Mucosa of gallbladder (tissue), 1 donor: Measurements from ENCODE around the gene SLC6A2. TPM values are rescaled to one million over a fixed set of nuclear protein-coding genes. Genes with fewer than 3 reads are reported as not detected.
A peak's percentile ranks its signal among the peaks of the same experiment; 100 is the strongest.
"Not testable (repeated sequence)": the region's sequence is repeated elsewhere in the genome, so short reads cannot be mapped to it uniquely, and the experiment has no call there.

Source experiments
- DNase-seq: peaks from one replicate; pipeline ENCODE4 v3.0.0-alpha.2; 2020; ENCODE audit warnings: low spot score
- total RNA-seq: library from RNA; stranded (reverse); gene quantifications from one replicate; pipeline ENCODE4 v1.2.1, GENCODE V29; 2021
- donor health status: DM: no; HTN: no; CAD: no.

SLC6A2 gene
- total RNA-seq, 1 donor from 2014 or later, result 0.23 TPM

DNA sequence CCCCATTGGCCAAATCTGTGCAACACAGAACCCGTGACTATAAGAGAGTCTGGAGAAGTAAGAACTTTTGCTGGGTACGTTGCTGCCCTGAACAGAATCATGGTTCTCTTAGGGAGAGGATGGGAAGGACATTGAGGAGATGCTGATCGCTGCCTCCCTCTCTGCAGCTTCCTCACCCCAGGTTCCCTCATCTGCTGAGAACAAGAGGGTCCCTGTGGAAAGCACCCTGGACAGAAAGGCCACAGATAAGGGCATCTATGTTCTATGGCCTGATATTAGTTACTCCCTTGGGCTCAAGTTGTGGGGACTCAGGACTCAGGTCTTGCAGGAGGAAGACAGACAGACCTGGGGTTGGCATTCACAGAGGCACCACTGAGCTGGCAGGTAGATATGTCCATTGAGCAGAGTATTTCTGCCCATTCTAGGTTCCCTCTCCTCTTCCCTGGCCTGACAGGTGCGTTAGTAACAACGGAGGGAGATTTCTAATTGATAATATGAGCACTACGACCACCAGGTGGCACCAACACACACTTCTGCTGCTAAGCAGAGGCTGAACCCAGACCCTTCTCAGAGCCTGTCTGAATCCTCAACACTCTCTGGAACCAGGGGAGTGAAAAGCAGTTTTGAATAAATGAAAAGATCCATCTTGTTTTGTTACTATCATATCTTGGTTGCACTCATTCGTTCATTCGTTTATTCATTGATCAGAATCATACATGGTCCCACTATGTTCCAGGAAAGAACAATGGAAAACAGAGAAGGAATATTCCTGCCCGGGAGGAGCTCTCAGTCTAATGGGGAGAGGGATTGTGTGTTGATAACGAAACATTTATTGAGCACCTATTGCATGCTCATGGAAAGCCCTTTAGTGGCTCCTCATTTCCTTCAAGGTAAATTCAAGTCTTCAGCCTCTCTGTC lies 56.4 kb downstream of the SLC6A2 start:
- peak; percentile 78 for DNase-seq

GRCh38 chr16:55713103-55713502 lies 57.3 kb downstream of the SLC6A2 start:
- DNase-seq, result no peak

- no peak for DNase-seq
These were observed 61.5 kb downstream of the SLC6A2 start for GRCh38 chr16:55717326-55717725.

DNA sequence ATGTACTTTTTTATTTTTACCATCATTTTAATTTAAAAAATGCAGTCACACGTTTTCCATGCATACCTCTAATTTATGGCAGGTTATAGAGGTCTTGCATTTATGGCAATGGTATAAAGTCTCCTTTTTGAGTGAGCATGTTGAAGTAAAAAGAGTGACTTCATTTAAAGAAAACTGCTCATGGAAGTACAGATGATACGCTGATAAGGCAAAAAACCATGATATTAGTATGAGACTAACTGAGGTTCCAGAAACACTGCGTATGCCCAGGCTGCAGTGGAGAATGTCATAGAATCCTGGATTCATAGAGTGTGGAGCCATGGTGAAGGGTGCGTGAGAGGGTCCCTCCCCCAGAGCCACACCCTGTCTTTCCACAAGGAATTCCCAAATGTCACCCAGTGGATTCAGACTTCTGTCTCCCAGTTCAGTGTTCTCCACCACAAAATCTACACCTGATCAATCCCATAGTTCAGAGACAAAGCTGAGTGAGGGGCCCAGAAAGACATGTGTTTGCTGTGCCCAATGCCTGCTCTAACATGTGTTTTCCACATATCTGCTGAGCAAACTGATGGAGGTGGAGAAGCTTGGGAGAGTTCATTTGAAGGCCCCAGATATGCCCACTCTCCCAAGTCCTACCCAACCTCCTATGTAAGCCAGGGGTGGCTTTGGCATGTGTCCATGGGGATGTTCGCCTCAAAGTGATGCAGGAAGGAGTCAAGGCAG lies 69.4 kb downstream of the SLC6A2 start:
- DNase-seq, result no peak

GRCh38 chr16:55728797-55729196 lies 73.0 kb downstream of the SLC6A2 start:
- DNase-seq, result peak; percentile 50

- DNase-seq, result no peak
These were observed 74.3 kb downstream of the SLC6A2 start for GRCh38 chr16:55730115-55730514.

DNA sequence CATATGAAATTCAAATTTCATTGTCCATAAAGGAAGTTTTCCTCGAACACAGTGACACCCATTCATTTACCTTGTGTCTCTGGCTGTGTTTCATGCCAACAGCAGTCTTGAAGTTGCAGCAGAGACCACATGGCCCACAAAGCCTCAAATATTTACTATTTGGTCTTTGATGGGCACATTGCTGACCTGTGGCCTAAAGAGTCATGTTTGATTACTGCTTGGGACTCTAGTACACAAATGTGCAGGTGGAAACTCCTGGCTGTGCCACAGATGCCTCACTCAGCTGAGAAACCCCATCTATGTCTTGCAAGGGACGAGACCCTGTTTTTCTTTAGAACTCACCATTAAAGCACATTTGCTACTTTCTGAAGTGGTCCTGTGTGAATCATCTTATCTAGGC lies 76.7 kb downstream of the SLC6A2 start:
- no peak for DNase-seq

- DNase-seq, result no peak
These were observed 78.9 kb downstream of the SLC6A2 start for GRCh38 chr16:55734665-55735064.

GRCh38 chr16:55735120-55735781 lies 79.5 kb downstream of the SLC6A2 start:
- DNase-seq, result no peak

DNA sequence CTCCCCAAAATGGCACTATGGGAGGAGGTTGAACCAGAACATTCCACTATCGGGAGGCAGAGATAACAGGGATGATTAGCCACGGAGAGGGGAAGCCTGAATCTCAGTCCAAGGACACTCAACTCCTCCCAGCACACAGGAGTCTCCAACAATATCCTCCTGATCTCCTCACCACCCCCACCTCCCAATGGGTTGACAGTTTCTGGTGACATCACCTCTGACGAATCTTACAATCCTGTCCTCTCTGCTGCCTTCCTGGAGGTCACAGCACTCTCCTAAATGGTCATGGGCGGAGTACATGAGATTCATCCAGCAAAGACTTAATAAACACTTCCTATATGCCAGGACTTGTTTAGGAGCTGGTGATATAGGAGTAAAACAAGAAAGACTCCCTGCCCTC lies 80.9 kb downstream of the SLC6A2 start:
- no peak for DNase-seq

- DNase-seq, result no peak
These were observed 81.5 kb downstream of the SLC6A2 start for GRCh38 chr16:55737318-55737717.

GRCh38 chr16:55737966-55738365 lies 82.2 kb downstream of the SLC6A2 start:
- no peak for DNase-seq

DNA sequence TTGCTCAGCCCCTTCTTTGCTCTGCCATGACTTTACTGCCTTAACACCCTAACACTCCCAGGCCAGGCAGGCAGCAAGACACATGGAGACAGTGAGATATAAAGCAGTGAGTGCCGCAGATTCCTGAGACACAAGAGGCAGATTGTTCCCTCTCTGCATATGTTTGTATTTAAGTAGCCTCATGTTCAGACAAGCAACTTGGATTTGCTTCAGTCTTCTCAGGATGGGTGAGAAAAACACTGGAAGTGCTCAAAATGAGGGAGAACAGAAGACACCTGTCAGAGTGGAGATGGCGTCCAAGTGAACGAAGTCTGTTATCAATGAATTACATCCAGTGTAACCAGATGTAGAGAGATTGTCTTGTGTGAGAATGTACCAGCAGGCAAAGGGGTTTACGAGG lies 90.3 kb downstream of the SLC6A2 start:
- no peak for DNase-seq

- DNase-seq, result no peak
These were observed 92.0 kb downstream of the SLC6A2 start for GRCh38 chr16:55747785-55748184.

- not testable (repeated sequence) for DNase-seq
These were observed 96.8 kb downstream of the SLC6A2 start for GRCh38 chr16:55752465-55753144.

DNA sequence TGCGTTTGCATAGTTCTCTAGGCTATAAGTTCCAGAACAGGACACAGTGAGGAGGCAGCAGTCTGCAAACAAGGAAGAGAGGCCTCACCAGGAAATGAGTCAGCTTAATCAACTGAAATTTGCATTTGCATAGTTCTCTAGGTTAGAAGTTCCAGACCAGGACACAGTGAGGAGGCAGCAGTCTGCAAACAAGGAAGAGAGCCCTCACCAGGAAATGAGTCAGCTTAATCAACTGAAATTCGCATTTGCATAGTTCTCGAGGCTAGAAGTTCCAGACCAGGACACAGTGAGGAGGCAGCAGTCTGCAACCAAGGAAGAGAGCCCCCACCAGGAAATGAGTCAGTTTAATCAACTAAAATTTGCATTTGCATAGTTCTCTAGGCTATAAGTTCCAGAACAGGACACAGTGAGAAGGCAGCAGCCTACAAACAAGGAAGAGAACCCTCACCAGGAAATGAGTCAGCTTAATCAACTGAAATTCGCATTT lies 97.4 kb downstream of the SLC6A2 start:
- not testable (repeated sequence) for DNase-seq

Other genes with a start within 250 kb of the SLC6A2 start
- gene MMP2, start 176.8 kb upstream of the SLC6A2 start, total RNA-seq, result 264 TPM
- gene LPCAT2, start 146.9 kb upstream of the SLC6A2 start, total RNA-seq, result 15.8 TPM
- 0.55 TPM for gene CAPNS2, start 89.3 kb upstream of the SLC6A2 start, total RNA-seq
- gene CES1, start 177.1 kb downstream of the SLC6A2 start, total RNA-seq, result 704 TPM
- gene CES5A, start 219.4 kb downstream of the SLC6A2 start, total RNA-seq, result 2.2 TPM